GM12875 (cell line): ENCODE data around the gene CDON.
"Not testable (repeated sequence)": the region's sequence is repeated elsewhere in the genome, so short reads cannot be mapped to it uniquely, and the experiment has no call there.

ENCODE experiments used
- H3K4me3 ChIP-seq: one replicate; pipeline ENCODE4 v1.5.1; 2011; ENCODE audit warnings: low read depth, low read length, control low read depth
- CTCF ChIP-seq: IDR thresholded peaks from 2 replicates; pipeline ENCODE4 v1.5.1; 2011; ENCODE audit warnings: low read depth, mild to moderate bottlenecking, control low read depth, inconsistent platforms, low read length, moderate library complexity, borderline replicate concordance; ENCODE audit not compliant: insufficient read depth

Gene CDON

DNA sequence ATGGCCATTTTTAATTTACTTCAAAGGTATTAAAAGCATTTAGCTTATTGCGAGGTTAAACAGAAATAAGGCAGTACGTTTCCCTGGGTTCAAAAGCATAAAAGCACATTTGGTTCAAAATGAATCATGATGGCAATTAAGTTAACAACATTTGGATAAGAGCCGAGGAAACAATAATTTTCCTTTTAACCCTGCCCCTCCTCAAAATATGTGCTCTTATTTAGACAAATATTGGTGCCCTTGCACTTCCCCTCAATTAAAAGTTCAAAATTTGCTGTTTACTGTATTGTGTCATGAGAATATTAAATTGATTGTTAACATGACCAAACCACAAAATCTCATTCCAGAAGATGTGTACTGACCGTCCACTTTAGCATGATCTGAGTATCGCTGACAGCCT is 68.2 kb downstream of the CDON start:
- TF ChIP-seq CTCF, result no peak
- H3K4me3 ChIP-seq, result no peak overlapping the region

GRCh38 chr11:125992893-125993292 is 69.8 kb downstream of the CDON start:
- H3K4me3 ChIP-seq, result no peak overlapping the region
- no peak for TF ChIP-seq CTCF

DNA sequence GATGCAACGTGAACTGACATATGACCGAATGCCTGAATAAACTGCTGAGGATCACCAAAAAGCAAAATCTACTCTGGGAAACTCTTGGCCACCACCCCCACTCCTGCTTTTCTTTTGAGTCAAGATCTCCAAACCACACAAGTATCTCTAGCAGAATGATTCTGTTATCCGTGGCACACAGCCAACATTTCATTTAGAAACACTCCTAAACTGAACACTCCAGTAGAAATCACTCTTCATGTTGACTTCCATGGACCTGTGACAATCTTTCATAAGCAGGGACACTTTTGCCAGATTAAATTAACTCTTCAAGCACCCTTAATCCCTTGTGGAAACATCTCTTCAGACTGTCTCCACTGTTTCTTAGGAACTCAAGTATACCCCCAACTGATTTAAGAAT is 72.4 kb downstream of the CDON start:
- no peak for TF ChIP-seq CTCF
- no peak overlapping the region for H3K4me3 ChIP-seq

DNA sequence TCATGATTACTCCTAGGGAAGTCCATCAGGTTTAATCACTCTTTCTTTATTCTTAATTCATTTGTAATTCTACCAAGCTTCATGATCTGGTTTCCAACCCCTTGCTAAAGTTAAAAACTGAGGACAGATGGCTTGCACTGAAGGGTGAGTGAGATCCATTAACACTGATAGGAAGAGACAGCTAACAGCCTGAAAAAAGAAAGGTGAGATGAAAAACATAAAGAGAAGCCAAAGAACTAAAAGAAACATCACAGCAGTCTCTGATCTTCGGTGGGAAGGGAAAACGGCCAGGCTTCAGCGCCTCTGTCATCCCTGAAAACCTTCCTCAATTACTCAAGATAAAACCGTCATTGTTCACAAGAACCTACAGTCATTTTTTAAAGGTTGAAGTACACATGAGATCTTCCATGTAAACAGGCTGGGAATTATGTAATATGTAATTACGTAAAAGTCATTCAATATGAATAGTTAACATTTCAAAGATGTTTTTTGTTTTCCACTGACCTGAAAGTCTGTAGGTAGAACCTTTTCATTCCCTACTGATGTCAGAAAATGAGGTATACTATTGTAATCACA is 75.5 kb downstream of the CDON start:
- H3K4me3 ChIP-seq, result no peak overlapping the region
- no peak for TF ChIP-seq CTCF

DNA sequence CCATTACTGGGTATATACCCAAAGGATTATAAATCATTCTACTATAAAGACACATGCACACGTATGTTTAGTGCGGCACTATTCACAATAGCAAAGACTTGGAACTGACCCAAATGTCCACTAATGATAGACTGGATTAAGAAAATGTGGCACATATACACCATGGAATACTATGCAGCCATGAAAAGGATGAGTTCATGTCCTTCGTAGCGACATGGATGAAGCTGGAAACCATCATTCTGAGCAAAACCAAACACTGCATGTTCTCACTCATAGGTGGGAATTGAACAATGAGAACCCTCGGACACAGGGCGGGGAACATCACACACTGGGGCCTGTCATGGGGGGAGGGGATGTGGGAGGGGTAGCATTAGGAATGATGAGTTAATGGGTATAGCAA is 76.7 kb downstream of the CDON start:
- not testable (repeated sequence) for H3K4me3 ChIP-seq

DNA sequence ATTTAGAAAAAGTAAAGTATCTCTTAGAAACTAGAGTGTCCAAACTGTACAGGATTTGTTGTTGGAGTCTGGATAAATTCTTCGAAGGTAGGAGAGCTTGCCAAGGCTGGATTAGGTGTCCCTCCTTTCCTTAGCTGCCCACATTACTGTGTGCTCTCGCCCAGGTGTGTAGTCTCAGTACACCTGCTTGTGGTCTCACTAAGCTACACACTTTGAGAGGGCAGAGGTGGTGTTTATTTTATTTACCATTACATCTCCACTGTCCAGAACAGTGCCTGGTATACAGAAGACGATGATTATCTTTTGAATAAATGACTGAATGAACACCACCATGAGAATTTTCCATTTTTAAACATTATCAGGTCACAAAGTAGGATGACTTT is 80.3 kb downstream of the CDON start:
- H3K4me3 ChIP-seq, result no peak overlapping the region
- TF ChIP-seq CTCF, result no peak

GRCh38 chr11:125980436-125980835 is 82.2 kb downstream of the CDON start:
- TF ChIP-seq CTCF, result no peak
- no peak overlapping the region for H3K4me3 ChIP-seq

GRCh38 chr11:125979511-125979910 is 83.2 kb downstream of the CDON start:
- no peak overlapping the region for H3K4me3 ChIP-seq
- TF ChIP-seq CTCF, result no peak
